Mesendoderm (in vitro differentiated cells): ENCODE data around the gene TMEM178B.

Experiments
- DNase-seq: peaks from one replicate; pipeline ENCODE4 v3.0.0; 2013
- H2AK5ac ChIP-seq: 2 replicates; pipeline ENCODE4 v1.6.1; 2013; ENCODE audit warnings: low read length, inconsistent platforms
- H2BK120ac ChIP-seq: 2 replicates; pipeline ENCODE4 v1.6.1; 2013; ENCODE audit warnings: low read depth, mild to moderate bottlenecking, low read length, moderate library complexity, mixed read lengths
- H2BK15ac ChIP-seq: replicated peaks from 2 replicates; pipeline ENCODE4 v1.6.1; 2013; ENCODE audit warnings: low read depth, mild to moderate bottlenecking, moderate library complexity
- H2BK5ac ChIP-seq: 2 replicates; pipeline ENCODE4 v1.6.1; 2013; ENCODE audit warnings: low read length, inconsistent platforms
- H3K18ac ChIP-seq: 2 replicates; pipeline ENCODE4 v1.6.1; 2013; ENCODE audit warnings: mild to moderate bottlenecking, low read length, mixed read lengths
- H3K23ac ChIP-seq: one replicate; pipeline ENCODE4 v1.6.1; 2013; ENCODE audit warnings: low read length
- H3K27ac ChIP-seq: 2 replicates; pipeline ENCODE4 v1.5.1; 2013; ENCODE audit warnings: low read depth, mild to moderate bottlenecking, inconsistent platforms, low read length, moderate library complexity
- H3K27me3 ChIP-seq: 2 replicates; pipeline ENCODE4 v1.6.1; 2013; ENCODE audit warnings: low read length, control low read depth, mild to moderate bottlenecking, inconsistent platforms; ENCODE audit not compliant: insufficient read depth, poor library complexity
- H3K36me3 ChIP-seq: 2 replicates; pipeline ENCODE4 v1.6.1; 2013; ENCODE audit warnings: low read length, inconsistent platforms; ENCODE audit not compliant: control insufficient read depth, insufficient read depth
- H3K4ac ChIP-seq: one replicate; pipeline ENCODE4 v1.6.1; 2013; ENCODE audit warnings: low read depth, mild to moderate bottlenecking, low read length, moderate library complexity
- H3K4me1 ChIP-seq: 2 replicates; pipeline ENCODE4 v1.6.1; 2013; ENCODE audit warnings: low read depth, low read length, inconsistent platforms; ENCODE audit not compliant: control insufficient read depth
- H3K4me2 ChIP-seq: 2 replicates; pipeline ENCODE4 v1.6.1; 2013; ENCODE audit warnings: low read length
- H3K4me3 ChIP-seq: 2 replicates; pipeline ENCODE4 v1.5.1; 2013; ENCODE audit warnings: mild to moderate bottlenecking, low read length
- H3K56ac ChIP-seq: one replicate; pipeline ENCODE4 v1.6.1; 2013; ENCODE audit warnings: low read length
- H3K79me1 ChIP-seq: 2 replicates; pipeline ENCODE4 v1.6.1; 2013; ENCODE audit warnings: low read length, inconsistent platforms
- H3K79me2 ChIP-seq: 2 replicates; pipeline ENCODE4 v1.6.1; 2013; ENCODE audit warnings: mild to moderate bottlenecking, low read length; ENCODE audit not compliant: control insufficient read depth, insufficient read depth
- H3K9ac ChIP-seq: 2 replicates; pipeline ENCODE4 v1.6.1; 2013; ENCODE audit warnings: low read length, inconsistent platforms
- H4K5ac ChIP-seq: one replicate; pipeline ENCODE4 v1.6.1; 2013; ENCODE audit warnings: low read length
- H4K8ac ChIP-seq: one replicate; pipeline ENCODE4 v1.6.1; 2013; ENCODE audit warnings: low read depth, mild to moderate bottlenecking, control low read depth, low read length, moderate library complexity
- WGBS: extraction: QIAGEN DNeasy Blood & Tissue Kit; methylation state at CpG from one replicate; pipeline ENCODE4 v1.1.7; 2013; ENCODE audit warnings: low lambda C conversion rate, missing lambda C conversion rate; ENCODE audit not compliant: insufficient coverage; ENCODE audit errors: extremely low coverage; 5-methylcytosine and 5-hydroxymethylcytosine counted together

Gene TMEM178B

GRCh38 chr7:141466151-141466904 is 392.5 kb downstream of the TMEM178B start:
- Histone ChIP-seq H2AK5ac (no peak overlapping the region), H3K4me1 (no peaks in the 10 kb centered on the region), H4K5ac (no peak overlapping the region), H3K36me3 (no peaks in the 10 kb centered on the region), H3K9ac (no peak overlapping the region), H3K4me2 (no peak overlapping the region), H3K23ac (no peak overlapping the region), H3K79me1 (no peaks in the 10 kb centered on the region), H3K79me2 (no peaks in the 10 kb centered on the region), H4K8ac (no peak overlapping the region), H3K4me3 (no peak overlapping the region), H3K4ac (no peak overlapping the region), H2BK120ac (no peak overlapping the region), H3K27ac (no peak overlapping the region), H2BK5ac (no peak overlapping the region), H2BK15ac (no peak overlapping the region), H3K18ac (no peak overlapping the region), H3K27me3 (no peaks in the 10 kb centered on the region), H3K56ac (no peak overlapping the region)
- no peak for DNase-seq
- WGBS = no CpG with 5 or more reads among the region's 4 CpGs

GRCh38 chr7:141468341-141468740 is 394.5 kb downstream of the TMEM178B start:
- no peak for DNase-seq
- no peaks in the 10 kb centered on the region for H3K27me3 ChIP-seq
- H3K23ac ChIP-seq = no peak overlapping the region
- no peak overlapping the region for H3K4ac ChIP-seq
- no peak overlapping the region for H2AK5ac ChIP-seq
- no CpG with 5 or more reads among the region's 5 CpGs for WGBS
- no peak overlapping the region for H4K5ac ChIP-seq
- H3K27ac ChIP-seq = no peak overlapping the region
- no peaks in the 10 kb centered on the region for H3K79me1 ChIP-seq
- no peak overlapping the region for H2BK15ac ChIP-seq
- no peaks in the 10 kb centered on the region for H3K79me2 ChIP-seq
- H3K56ac ChIP-seq = no peak overlapping the region
- H3K4me3 ChIP-seq = no peak overlapping the region
- H2BK5ac ChIP-seq = no peak overlapping the region
- H4K8ac ChIP-seq = no peak overlapping the region
- no peaks in the 10 kb centered on the region for H3K36me3 ChIP-seq
- no peak overlapping the region for H3K18ac ChIP-seq
- H3K4me1 ChIP-seq = no peaks in the 10 kb centered on the region
- H3K9ac ChIP-seq = no peak overlapping the region
- H3K4me2 ChIP-seq = no peak overlapping the region
- no peak overlapping the region for H2BK120ac ChIP-seq

- H3K4me2 ChIP-seq = no peak overlapping the region
- no peak overlapping the region for H3K4ac ChIP-seq
- no peak overlapping the region for H3K23ac ChIP-seq
- H3K36me3 ChIP-seq = no peaks in the 10 kb centered on the region
- H3K79me2 ChIP-seq = no peaks in the 10 kb centered on the region
- no peaks in the 10 kb centered on the region for H3K79me1 ChIP-seq
- no peak overlapping the region for H4K5ac ChIP-seq
- no peak overlapping the region for H2BK5ac ChIP-seq
- H2AK5ac ChIP-seq = no peak overlapping the region
- no peak overlapping the region for H3K18ac ChIP-seq
- WGBS = no CpG with 5 or more reads among the region's 1 CpG
- no peak overlapping the region for H4K8ac ChIP-seq
- no peaks in the 10 kb centered on the region for H3K27me3 ChIP-seq
- H3K4me3 ChIP-seq = no peak overlapping the region
- no peak overlapping the region for H3K27ac ChIP-seq
- H3K4me1 ChIP-seq = no peaks in the 10 kb centered on the region
- no peak for DNase-seq
- no peak overlapping the region for H2BK15ac ChIP-seq
- no peak overlapping the region for H3K56ac ChIP-seq
- H2BK120ac ChIP-seq = no peak overlapping the region
- H3K9ac ChIP-seq = no peak overlapping the region
Observed at GRCh38 chr7:141475679-141476078, 401.8 kb downstream of the TMEM178B start.

GRCh38 chr7:141477865-141478264 is 404.0 kb downstream of the TMEM178B start:
- H4K8ac ChIP-seq = no peak overlapping the region
- no peak overlapping the region for H3K23ac ChIP-seq
- H3K4me3 ChIP-seq = no peak overlapping the region
- no peaks in the 10 kb centered on the region for H3K4me1 ChIP-seq
- H3K36me3 ChIP-seq = no peaks in the 10 kb centered on the region
- no peak overlapping the region for H3K27ac ChIP-seq
- no peak overlapping the region for H3K9ac ChIP-seq
- no peak overlapping the region for H4K5ac ChIP-seq
- H2BK5ac ChIP-seq = no peak overlapping the region
- H3K56ac ChIP-seq = no peak overlapping the region
- no peaks in the 10 kb centered on the region for H3K79me2 ChIP-seq
- no peak overlapping the region for H2BK120ac ChIP-seq
- H2AK5ac ChIP-seq = no peak overlapping the region
- H3K27me3 ChIP-seq = no peaks in the 10 kb centered on the region
- no CpG with 5 or more reads among the region's 4 CpGs for WGBS
- H3K18ac ChIP-seq = no peak overlapping the region
- H3K79me1 ChIP-seq = no peaks in the 10 kb centered on the region
- DNase-seq = no peak
- no peak overlapping the region for H3K4me2 ChIP-seq
- H3K4ac ChIP-seq = no peak overlapping the region
- no peak overlapping the region for H2BK15ac ChIP-seq

- no peaks in the 10 kb centered on the region for H3K79me1 ChIP-seq
- no peak overlapping the region for H2BK5ac ChIP-seq
- no peak overlapping the region for H2BK15ac ChIP-seq
- H3K36me3 ChIP-seq = no peaks in the 10 kb centered on the region
- H4K8ac ChIP-seq = no peak overlapping the region
- no peak overlapping the region for H3K9ac ChIP-seq
- no peaks in the 10 kb centered on the region for H3K27me3 ChIP-seq
- H3K4me1 ChIP-seq = no peaks in the 10 kb centered on the region
- no peak for DNase-seq
- no peak overlapping the region for H3K4ac ChIP-seq
- no peak overlapping the region for H3K4me3 ChIP-seq
- no peak overlapping the region for H4K5ac ChIP-seq
- H2AK5ac ChIP-seq = no peak overlapping the region
- WGBS = no CpG with 5 or more reads among the region's 4 CpGs
- no peak overlapping the region for H2BK120ac ChIP-seq
- H3K4me2 ChIP-seq = no peak overlapping the region
- no peak overlapping the region for H3K18ac ChIP-seq
- H3K79me2 ChIP-seq = no peaks in the 10 kb centered on the region
- H3K23ac ChIP-seq = no peak overlapping the region
- H3K27ac ChIP-seq = no peak overlapping the region
- no peak overlapping the region for H3K56ac ChIP-seq
Observed at GRCh38 chr7:141478845-141479244, 405.0 kb downstream of the TMEM178B start.

GRCh38 chr7:141480953-141481352 is 407.1 kb downstream of the TMEM178B start:
- H3K23ac ChIP-seq = no peak overlapping the region
- no peak overlapping the region for H2BK5ac ChIP-seq
- no peak overlapping the region for H2BK15ac ChIP-seq
- H4K5ac ChIP-seq = no peak overlapping the region
- no peak overlapping the region for H3K56ac ChIP-seq
- no peak overlapping the region for H2AK5ac ChIP-seq
- H3K4me3 ChIP-seq = no peak overlapping the region
- H3K9ac ChIP-seq = no peak overlapping the region
- DNase-seq = no peak
- H3K79me1 ChIP-seq = no peaks in the 10 kb centered on the region
- no peak overlapping the region for H3K4me2 ChIP-seq
- H3K4me1 ChIP-seq = no peaks in the 10 kb centered on the region
- H3K27ac ChIP-seq = no peak overlapping the region
- WGBS = no CpG with 5 or more reads among the region's 9 CpGs
- H3K18ac ChIP-seq = no peak overlapping the region
- no peak overlapping the region for H2BK120ac ChIP-seq
- H3K36me3 ChIP-seq = no peaks in the 10 kb centered on the region
- H3K79me2 ChIP-seq = no peaks in the 10 kb centered on the region
- no peaks in the 10 kb centered on the region for H3K27me3 ChIP-seq
- no peak overlapping the region for H3K4ac ChIP-seq
- H4K8ac ChIP-seq = no peak overlapping the region
